GM23338 (cell line): ENCODE measurements around the gene B4GALT2. TPM values are rescaled to one million over a fixed set of nuclear protein-coding genes. Genes with fewer than 3 reads are reported as not detected.

Source experiments
- ATAC-seq: fragments of 200-7000 bp; cut with Tn5 transposase; 3 replicates; pipeline ENCODE4 v1.9.1; 2020
- DNase-seq: peaks from one replicate; pipeline ENCODE4 v3.0.0-alpha.2; 2015; ENCODE audit warnings: low spot score
- H2AFZ ChIP-seq: fragments of 200-600 bp; sonication (generic); 2 replicates; pipeline ENCODE4 v1.8.0; 2016; ENCODE audit warnings: antibody characterized with exemption, mild to moderate bottlenecking, moderate library complexity
- H3F3A ChIP-seq: fragments of 200-600 bp; sonication (generic); replicated peaks from 2 replicates; pipeline ENCODE4 v1.8.0; 2017; ENCODE audit warnings: antibody characterized with exemption, mixed run types, low read depth
- H3K27ac ChIP-seq: fragments of 200-600 bp; sonication (generic); 2 replicates; pipeline ENCODE4 v1.6.1; 2016; ENCODE audit warnings: low read depth
- H3K27me3 ChIP-seq: fragments of 200-600 bp; sonication (generic); 2 replicates; pipeline ENCODE4 v1.8.0; 2016; ENCODE audit warnings: mild to moderate bottlenecking, mixed run types, moderate library complexity; ENCODE audit not compliant: insufficient read depth
- H3K36me3 ChIP-seq: fragments of 200-600 bp; sonication (generic); 2 replicates; pipeline ENCODE4 v1.8.0; 2016; ENCODE audit warnings: mild to moderate bottlenecking; ENCODE audit not compliant: insufficient read depth
- H3K4me1 ChIP-seq: fragments of 200-600 bp; sonication (generic); 2 replicates; pipeline ENCODE4 v1.8.0; 2016; ENCODE audit warnings: mild to moderate bottlenecking, moderate library complexity; ENCODE audit not compliant: insufficient read depth
- H3K4me2 ChIP-seq: fragments of 200-600 bp; sonication (generic); 2 replicates; pipeline ENCODE4 v1.7.1; 2017; ENCODE audit warnings: mixed run types
- H3K4me3 ChIP-seq: fragments of 200-600 bp; sonication (generic); 2 replicates; pipeline ENCODE4 v1.6.1; 2016; ENCODE audit warnings: mixed run types
- H3K79me2 ChIP-seq: fragments of 200-600 bp; sonication (generic); replicated peaks from 2 replicates; pipeline ENCODE4 v1.8.0; 2017; ENCODE audit warnings: mild to moderate bottlenecking; ENCODE audit not compliant: insufficient read depth
- H3K9me2 ChIP-seq: fragments of 200-600 bp; sonication (generic); 2 replicates; pipeline ENCODE4 v1.8.0; 2017; ENCODE audit not compliant: insufficient read depth
- H4K20me1 ChIP-seq: fragments of 200-600 bp; sonication (generic); replicated peaks from 2 replicates; pipeline ENCODE4 v1.8.0; 2017; ENCODE audit warnings: mild to moderate bottlenecking; ENCODE audit not compliant: insufficient read depth
- H3K27ac Mint-ChIP-seq: 2 replicates; pipeline ENCODE4 v1.8.0; 2020; ENCODE audit warnings: inconsistent platforms, mild to moderate bottlenecking, moderate library complexity, mixed read lengths
- H3K27me3 Mint-ChIP-seq: 3 replicates; pipeline ENCODE4 v1.8.0; 2022; ENCODE audit warnings: low read depth, mild to moderate bottlenecking, moderate library complexity, mixed read lengths, inconsistent platforms; ENCODE audit not compliant: insufficient read depth, poor library complexity
- H3K36me3 Mint-ChIP-seq: 3 replicates; pipeline ENCODE4 v1.8.0; 2021; ENCODE audit warnings: low read depth, mild to moderate bottlenecking, inconsistent platforms, moderate library complexity, mixed read lengths
- H3K4me1 Mint-ChIP-seq: 3 replicates; pipeline ENCODE4 v1.8.0; 2020; ENCODE audit warnings: mild to moderate bottlenecking, inconsistent platforms, mixed read lengths
- H3K4me3 Mint-ChIP-seq: 3 replicates; pipeline ENCODE4 v1.8.0; 2021; ENCODE audit warnings: moderate library complexity, mild to moderate bottlenecking, inconsistent platforms, mixed read lengths
- H3K9me3 Mint-ChIP-seq: 3 replicates; pipeline ENCODE4 v1.8.0; 2020; ENCODE audit warnings: moderate library complexity, mild to moderate bottlenecking, inconsistent platforms, mixed read lengths
- CREB1 ChIP-seq: fragments of 250-450 bp; sonication (Bioruptor Pico); IDR thresholded peaks from 2 replicates; pipeline ENCODE4 v1.5.0; 2020; ENCODE audit warnings: low read depth, mild to moderate bottlenecking, moderate library complexity
- EZH2 ChIP-seq: fragments of 200-600 bp; sonication (generic); IDR thresholded peaks from one replicate; pipeline ENCODE4 v1.8.0; 2017; ENCODE audit warnings: antibody characterized with exemption, mild to moderate bottlenecking, low read depth; ENCODE audit not compliant: unreplicated experiment
- EZH2phosphoT487 ChIP-seq: fragments of 200-600 bp; sonication (generic); IDR thresholded peaks from one replicate; pipeline ENCODE4 v1.8.1; 2018; ENCODE audit warnings: antibody characterized with exemption; ENCODE audit not compliant: unreplicated experiment
- JUNB ChIP-seq: IDR thresholded peaks from one replicate; pipeline ENCODE4 v1.6.1; 2016; ENCODE audit warnings: antibody characterized with exemption; ENCODE audit not compliant: unreplicated experiment
- NANOG ChIP-seq: IDR thresholded peaks from 2 replicates; pipeline ENCODE4 v1.6.1; 2016; ENCODE audit warnings: antibody characterized with exemption, borderline replicate concordance
- POLR2AphosphoS5 ChIP-seq: IDR thresholded peaks from 2 replicates; pipeline ENCODE4 v1.6.1; 2016; ENCODE audit warnings: antibody characterized with exemption, low read depth
- STAT1 ChIP-seq: IDR thresholded peaks from one replicate; pipeline ENCODE4 v1.6.1; 2016; ENCODE audit warnings: antibody characterized with exemption; ENCODE audit not compliant: unreplicated experiment
- ZNF114 ChIP-seq: fragments of 250-450 bp; sonication (Bioruptor Pico); IDR thresholded peaks from 2 replicates; pipeline ENCODE4 v1.5.0; 2020; ENCODE audit warnings: mild to moderate bottlenecking, moderate library complexity
- ZNF331 ChIP-seq: fragments of 250-450 bp; sonication (Bioruptor Pico); IDR thresholded peaks from 2 replicates; pipeline ENCODE4 v1.5.0; 2020; ENCODE audit warnings: low read depth, mild to moderate bottlenecking, moderate library complexity
- polyA plus RNA-seq: library from polyadenylated mRNA; unstranded; fragments of >200 nt; fragmentation: Nextera tagmentation; extraction: Ambion mirVana; gene quantifications from 2 replicates; pipeline ENCODE4 v1.2.1, GENCODE V29; 2016
- total RNA-seq: library from RNA; depleted of rRNA; stranded (reverse); fragments of >200 nt; shearing (Covaris generic); gene quantifications from 2 replicates; pipeline ENCODE4 v1.2.3, GENCODE V29; 2014
- TF ChIP-seq, protein P1 (sequence below), 2 experiments: fragments of 200-600 bp in 1 of 2; sonication (generic) in 1 of 2; conservative IDR thresholded peaks; 2 replicates each; pipeline versions ENCODE4 v1.5.1 to v1.6.1; 2016 to 2017; ENCODE audit warnings: antibody characterized with exemption in 2 of 2, low read depth in 2 of 2, mild to moderate bottlenecking in 2 of 2, moderate library complexity in 1 of 2
- TF ChIP-seq, protein P2 (sequence below): fragments of 250-450 bp; sonication (Bioruptor Pico); IDR thresholded peaks from 2 replicates; pipeline ENCODE4 v1.5.0; 2020; ENCODE audit warnings: mild to moderate bottlenecking, moderate library complexity
- TF ChIP-seq, protein P3 (sequence below): IDR thresholded peaks from one replicate; pipeline ENCODE4 v1.6.1; 2018; ENCODE audit warnings: antibody characterized with exemption; ENCODE audit not compliant: unreplicated experiment
- TF ChIP-seq, protein P4 (sequence below): IDR thresholded peaks from 2 replicates; pipeline ENCODE4 v1.6.1; 2016; ENCODE audit warnings: antibody characterized with exemption

B4GALT2 gene
- total and polyA plus RNA-seq, 2 experiments from 2014 or later = 22.4 to 63.1 TPM

DNA sequence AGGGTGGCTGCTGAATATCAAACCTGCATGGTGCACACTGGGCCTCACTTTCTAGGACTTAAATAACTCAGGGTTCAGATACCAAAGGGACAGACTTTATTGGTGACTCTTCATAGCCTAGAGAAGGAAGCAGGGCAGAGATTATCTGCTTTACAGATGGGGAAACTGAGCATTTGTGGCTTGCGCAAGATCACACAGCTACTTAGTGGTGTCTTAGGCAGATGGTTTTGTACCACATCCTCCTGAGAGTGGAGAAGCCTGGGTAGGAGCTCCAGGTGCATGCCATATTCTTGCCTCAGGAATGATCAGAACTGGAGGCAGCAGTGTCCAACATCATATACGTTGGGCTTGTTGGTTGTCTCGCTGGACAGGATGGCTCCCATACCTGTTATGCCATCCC, 16.0 kb upstream of the B4GALT2 start:
- Histone ChIP-seq H3K27ac (no peak overlapping the region), H3K4me1 (no peaks in the 10 kb centered on the region), H3K27me3 (no peaks in the 10 kb centered on the region), H2AFZ (no peak overlapping the region), H3K79me2 (no peaks in the 10 kb centered on the region), H3K4me3 (no peak overlapping the region), H4K20me1 (no peaks in the 10 kb centered on the region; the same call in 1 of the 2 replicates), H3K4me2 (no peak overlapping the region), H3K9me2 (no peaks in the 10 kb centered on the region), H3F3A (no peaks in the 10 kb centered on the region), H3K36me3 (no peaks in the 10 kb centered on the region)
- H3K36me3 Mint-ChIP-seq = no peaks in the 10 kb centered on the region; the same call in 1 of the 3 replicates
- TF ChIP-seq NANOG (no peak), JUNB (no peak), STAT1 (no peak), EZH2 (no peak), CREB1 (no peak), POLR2AphosphoS5 (no peak), EZH2phosphoT487 (no peak), ZNF331 (CRISPR knock-in tag) (no peak), ZNF114 (CRISPR knock-in tag) (no peak)
- TF ChIP-seq, protein P1, sequence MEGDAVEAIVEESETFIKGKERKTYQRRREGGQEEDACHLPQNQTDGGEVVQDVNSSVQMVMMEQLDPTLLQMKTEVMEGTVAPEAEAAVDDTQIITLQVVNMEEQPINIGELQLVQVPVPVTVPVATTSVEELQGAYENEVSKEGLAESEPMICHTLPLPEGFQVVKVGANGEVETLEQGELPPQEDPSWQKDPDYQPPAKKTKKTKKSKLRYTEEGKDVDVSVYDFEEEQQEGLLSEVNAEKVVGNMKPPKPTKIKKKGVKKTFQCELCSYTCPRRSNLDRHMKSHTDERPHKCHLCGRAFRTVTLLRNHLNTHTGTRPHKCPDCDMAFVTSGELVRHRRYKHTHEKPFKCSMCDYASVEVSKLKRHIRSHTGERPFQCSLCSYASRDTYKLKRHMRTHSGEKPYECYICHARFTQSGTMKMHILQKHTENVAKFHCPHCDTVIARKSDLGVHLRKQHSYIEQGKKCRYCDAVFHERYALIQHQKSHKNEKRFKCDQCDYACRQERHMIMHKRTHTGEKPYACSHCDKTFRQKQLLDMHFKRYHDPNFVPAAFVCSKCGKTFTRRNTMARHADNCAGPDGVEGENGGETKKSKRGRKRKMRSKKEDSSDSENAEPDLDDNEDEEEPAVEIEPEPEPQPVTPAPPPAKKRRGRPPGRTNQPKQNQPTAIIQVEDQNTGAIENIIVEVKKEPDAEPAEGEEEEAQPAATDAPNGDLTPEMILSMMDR (conservative IDR thresholded peaks at IDR 0.05; ENCODE audit: low read depth in 2 of 2) = no peak
- TF ChIP-seq, protein P2, sequence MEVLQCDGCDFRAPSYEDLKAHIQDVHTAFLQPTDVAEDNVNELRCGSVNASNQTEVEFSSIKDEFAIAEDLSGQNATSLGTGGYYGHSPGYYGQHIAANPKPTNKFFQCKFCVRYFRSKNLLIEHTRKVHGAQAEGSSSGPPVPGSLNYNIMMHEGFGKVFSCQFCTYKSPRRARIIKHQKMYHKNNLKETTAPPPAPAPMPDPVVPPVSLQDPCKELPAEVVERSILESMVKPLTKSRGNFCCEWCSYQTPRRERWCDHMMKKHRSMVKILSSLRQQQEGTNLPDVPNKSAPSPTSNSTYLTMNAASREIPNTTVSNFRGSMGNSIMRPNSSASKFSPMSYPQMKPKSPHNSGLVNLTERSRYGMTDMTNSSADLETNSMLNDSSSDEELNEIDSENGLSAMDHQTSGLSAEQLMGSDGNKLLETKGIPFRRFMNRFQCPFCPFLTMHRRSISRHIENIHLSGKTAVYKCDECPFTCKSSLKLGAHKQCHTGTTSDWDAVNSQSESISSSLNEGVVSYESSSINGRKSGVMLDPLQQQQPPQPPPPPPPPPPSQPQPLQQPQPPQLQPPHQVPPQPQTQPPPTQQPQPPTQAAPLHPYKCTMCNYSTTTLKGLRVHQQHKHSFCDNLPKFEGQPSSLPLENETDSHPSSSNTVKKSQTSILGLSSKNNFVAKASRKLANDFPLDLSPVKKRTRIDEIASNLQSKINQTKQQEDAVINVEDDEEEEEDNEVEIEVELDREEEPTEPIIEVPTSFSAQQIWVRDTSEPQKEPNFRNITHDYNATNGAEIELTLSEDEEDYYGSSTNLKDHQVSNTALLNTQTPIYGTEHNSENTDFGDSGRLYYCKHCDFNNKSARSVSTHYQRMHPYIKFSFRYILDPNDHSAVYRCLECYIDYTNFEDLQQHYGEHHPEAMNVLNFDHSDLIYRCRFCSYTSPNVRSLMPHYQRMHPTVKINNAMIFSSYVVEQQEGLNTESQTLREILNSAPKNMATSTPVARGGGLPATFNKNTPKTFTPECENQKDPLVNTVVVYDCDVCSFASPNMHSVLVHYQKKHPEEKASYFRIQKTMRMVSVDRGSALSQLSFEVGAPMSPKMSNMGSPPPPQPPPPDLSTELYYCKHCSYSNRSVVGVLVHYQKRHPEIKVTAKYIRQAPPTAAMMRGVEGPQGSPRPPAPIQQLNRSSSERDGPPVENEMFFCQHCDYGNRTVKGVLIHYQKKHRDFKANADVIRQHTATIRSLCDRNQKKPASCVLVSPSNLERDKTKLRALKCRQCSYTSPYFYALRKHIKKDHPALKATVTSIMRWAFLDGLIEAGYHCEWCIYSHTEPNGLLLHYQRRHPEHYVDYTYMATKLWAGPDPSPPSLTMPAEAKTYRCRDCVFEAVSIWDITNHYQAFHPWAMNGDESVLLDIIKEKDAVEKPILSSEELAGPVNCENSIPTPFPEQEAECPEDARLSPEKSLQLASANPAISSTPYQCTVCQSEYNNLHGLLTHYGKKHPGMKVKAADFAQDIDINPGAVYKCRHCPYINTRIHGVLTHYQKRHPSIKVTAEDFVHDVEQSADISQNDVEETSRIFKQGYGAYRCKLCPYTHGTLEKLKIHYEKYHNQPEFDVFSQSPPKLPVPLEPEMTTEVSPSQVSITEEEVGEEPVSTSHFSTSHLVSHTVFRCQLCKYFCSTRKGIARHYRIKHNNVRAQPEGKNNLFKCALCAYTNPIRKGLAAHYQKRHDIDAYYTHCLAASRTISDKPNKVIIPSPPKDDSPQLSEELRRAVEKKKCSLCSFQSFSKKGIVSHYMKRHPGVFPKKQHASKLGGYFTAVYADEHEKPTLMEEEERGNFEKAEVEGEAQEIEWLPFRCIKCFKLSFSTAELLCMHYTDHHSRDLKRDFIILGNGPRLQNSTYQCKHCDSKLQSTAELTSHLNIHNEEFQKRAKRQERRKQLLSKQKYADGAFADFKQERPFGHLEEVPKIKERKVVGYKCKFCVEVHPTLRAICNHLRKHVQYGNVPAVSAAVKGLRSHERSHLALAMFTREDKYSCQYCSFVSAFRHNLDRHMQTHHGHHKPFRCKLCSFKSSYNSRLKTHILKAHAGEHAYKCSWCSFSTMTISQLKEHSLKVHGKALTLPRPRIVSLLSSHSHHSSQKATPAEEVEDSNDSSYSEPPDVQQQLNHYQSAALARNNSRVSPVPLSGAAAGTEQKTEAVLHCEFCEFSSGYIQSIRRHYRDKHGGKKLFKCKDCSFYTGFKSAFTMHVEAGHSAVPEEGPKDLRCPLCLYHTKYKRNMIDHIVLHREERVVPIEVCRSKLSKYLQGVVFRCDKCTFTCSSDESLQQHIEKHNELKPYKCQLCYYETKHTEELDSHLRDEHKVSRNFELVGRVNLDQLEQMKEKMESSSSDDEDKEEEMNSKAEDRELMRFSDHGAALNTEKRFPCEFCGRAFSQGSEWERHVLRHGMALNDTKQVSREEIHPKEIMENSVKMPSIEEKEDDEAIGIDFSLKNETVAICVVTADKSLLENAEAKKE = no peak
- TF ChIP-seq, protein P3, sequence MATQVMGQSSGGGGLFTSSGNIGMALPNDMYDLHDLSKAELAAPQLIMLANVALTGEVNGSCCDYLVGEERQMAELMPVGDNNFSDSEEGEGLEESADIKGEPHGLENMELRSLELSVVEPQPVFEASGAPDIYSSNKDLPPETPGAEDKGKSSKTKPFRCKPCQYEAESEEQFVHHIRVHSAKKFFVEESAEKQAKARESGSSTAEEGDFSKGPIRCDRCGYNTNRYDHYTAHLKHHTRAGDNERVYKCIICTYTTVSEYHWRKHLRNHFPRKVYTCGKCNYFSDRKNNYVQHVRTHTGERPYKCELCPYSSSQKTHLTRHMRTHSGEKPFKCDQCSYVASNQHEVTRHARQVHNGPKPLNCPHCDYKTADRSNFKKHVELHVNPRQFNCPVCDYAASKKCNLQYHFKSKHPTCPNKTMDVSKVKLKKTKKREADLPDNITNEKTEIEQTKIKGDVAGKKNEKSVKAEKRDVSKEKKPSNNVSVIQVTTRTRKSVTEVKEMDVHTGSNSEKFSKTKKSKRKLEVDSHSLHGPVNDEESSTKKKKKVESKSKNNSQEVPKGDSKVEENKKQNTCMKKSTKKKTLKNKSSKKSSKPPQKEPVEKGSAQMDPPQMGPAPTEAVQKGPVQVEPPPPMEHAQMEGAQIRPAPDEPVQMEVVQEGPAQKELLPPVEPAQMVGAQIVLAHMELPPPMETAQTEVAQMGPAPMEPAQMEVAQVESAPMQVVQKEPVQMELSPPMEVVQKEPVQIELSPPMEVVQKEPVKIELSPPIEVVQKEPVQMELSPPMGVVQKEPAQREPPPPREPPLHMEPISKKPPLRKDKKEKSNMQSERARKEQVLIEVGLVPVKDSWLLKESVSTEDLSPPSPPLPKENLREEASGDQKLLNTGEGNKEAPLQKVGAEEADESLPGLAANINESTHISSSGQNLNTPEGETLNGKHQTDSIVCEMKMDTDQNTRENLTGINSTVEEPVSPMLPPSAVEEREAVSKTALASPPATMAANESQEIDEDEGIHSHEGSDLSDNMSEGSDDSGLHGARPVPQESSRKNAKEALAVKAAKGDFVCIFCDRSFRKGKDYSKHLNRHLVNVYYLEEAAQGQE = no peak
- TF ChIP-seq, protein P4, sequence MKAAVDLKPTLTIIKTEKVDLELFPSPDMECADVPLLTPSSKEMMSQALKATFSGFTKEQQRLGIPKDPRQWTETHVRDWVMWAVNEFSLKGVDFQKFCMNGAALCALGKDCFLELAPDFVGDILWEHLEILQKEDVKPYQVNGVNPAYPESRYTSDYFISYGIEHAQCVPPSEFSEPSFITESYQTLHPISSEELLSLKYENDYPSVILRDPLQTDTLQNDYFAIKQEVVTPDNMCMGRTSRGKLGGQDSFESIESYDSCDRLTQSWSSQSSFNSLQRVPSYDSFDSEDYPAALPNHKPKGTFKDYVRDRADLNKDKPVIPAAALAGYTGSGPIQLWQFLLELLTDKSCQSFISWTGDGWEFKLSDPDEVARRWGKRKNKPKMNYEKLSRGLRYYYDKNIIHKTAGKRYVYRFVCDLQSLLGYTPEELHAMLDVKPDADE = no peak
- DNase-seq = no peak
- no peak overlapping the region for H3K27ac Mint-ChIP-seq
- ATAC-seq = no peak
- no peaks in the 10 kb centered on the region for H3K9me3 Mint-ChIP-seq
- H3K27me3 Mint-ChIP-seq = peaks cover 1% of the 10 kb centered on the region
- no peaks in the 10 kb centered on the region for H3K4me1 Mint-ChIP-seq
- no peak overlapping the region for H3K4me3 Mint-ChIP-seq
